Measurements from ENCODE around the gene MAGOH.
"Not testable (repeated sequence)": the region's sequence is repeated elsewhere in the genome, so short reads cannot be mapped to it uniquely, and the experiment has no call there.

Gene MAGOH

GRCh38 chr1:53206735-53207379, 31.5 kb downstream of the MAGOH start:
- in situ Hi-C loops (cut with HindIII; ENCODE audit: low sequenced_read_pairs) = no loop called here
- no peak for DNase-seq (ENCODE audit: low read depth, low spot score)
- TF ChIP-seq CTCF (IDR thresholded peaks at IDR 0.05; ENCODE audit: low read depth, low read length) = no peak
- no peak overlapping the region for H3K4me3 ChIP-seq (ENCODE audit: low read depth, low read length)

- DNase-seq (ENCODE audit: low read depth, low spot score); in situ Hi-C loops (cut with HindIII; ENCODE audit: low sequenced_read_pairs); H3K4me3 ChIP-seq (ENCODE audit: low read depth, low read length): not testable (repeated sequence)
Measured at GRCh38 chr1:53206083-53206685, 32.1 kb downstream of the MAGOH start.

DNA sequence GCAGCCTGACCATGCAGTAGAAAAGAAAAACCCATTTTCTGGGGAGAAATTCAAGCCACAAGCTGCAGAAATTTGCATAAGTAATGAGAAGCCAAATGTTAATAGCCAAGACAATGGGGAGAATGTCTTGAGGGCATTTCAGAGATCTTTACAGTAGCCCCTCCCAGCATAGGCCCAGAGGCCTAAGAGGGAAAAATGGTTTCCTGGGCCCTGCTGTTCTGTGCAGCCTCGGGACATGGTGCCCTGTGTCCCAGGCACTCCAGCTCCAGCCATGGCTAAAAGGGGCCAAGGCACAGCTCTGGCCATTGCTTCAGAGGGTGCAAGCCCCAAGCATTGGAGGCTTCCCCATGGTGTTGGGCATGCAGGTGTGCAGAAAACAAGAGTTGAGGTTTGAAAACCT, 32.8 kb downstream of the MAGOH start:
- in situ Hi-C loops (cut with HindIII; ENCODE audit: low sequenced_read_pairs); DNase-seq (ENCODE audit: low read depth, low spot score); H3K4me3 ChIP-seq (ENCODE audit: low read depth, low read length): not testable (repeated sequence)

GRCh38 chr1:53203466-53203865, 34.9 kb downstream of the MAGOH start:
- in situ Hi-C loops (cut with HindIII; ENCODE audit: low sequenced_read_pairs) = no loop called here
- no peak overlapping the region for H3K4me3 ChIP-seq (ENCODE audit: low read depth, low read length)
- TF ChIP-seq CTCF (IDR thresholded peaks at IDR 0.05; ENCODE audit: low read depth, low read length) = no peak
- no peak for DNase-seq (ENCODE audit: low read depth, low spot score)

- DNase-seq (ENCODE audit: low read depth, low spot score) = no peak
- TF ChIP-seq CTCF (IDR thresholded peaks at IDR 0.05; ENCODE audit: low read depth, low read length) = no peak
- H3K4me3 ChIP-seq (ENCODE audit: low read depth, low read length) = no peak overlapping the region
- in situ Hi-C loops (cut with HindIII; ENCODE audit: low sequenced_read_pairs) = no loop called here
Measured at GRCh38 chr1:53198241-53198651, 40.1 kb downstream of the MAGOH start.

GRCh38 chr1:53197291-53198200, 40.8 kb downstream of the MAGOH start:
- H3K4me3 ChIP-seq (ENCODE audit: low read depth, low read length) = peak overlapping the region; percentile 85
- in situ Hi-C loops (cut with HindIII; ENCODE audit: low sequenced_read_pairs) = no loop called here
- DNase-seq (ENCODE audit: low read depth, low spot score) = no peak
- no peak for TF ChIP-seq CTCF (IDR thresholded peaks at IDR 0.05; ENCODE audit: low read depth, low read length)

DNA sequence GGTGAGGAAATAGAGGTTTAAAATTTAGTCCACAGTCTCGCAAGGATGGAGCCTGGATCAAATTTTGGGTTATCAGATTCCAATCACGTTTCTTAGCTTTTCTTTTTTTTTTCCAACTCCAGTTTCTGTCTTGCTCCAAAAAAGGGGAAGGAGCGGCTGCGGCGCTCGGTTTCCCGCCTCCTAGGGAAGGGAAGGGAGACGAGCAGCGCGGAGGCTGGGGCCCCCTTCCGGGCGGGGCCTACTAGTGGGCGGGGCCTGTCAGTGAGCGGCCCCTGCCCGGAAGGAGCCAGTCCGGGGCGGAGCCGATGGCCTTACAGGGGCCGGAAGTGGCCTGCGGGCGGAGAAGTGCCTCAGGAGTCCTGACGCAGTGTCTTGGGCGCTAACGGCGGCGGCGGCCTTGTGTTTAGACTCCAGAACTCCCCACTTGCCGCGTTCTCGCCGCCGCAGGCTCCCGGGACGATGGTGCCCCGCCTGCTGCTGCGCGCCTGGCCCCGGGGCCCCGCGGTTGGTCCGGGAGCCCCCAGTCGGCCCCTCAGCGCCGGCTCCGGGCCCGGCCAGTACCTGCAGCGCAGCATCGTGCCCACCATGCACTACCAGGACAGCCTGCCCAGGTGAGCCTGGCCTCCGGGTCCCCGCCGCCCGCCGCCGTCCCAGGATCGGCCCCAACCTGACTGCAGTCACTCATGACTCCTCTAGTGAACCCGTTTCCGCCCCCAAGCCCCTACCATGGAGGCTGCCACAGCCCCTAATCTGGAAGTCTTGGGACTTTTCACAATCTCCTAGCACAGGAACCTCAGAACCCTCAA, 41.6 kb downstream of the MAGOH start, which contains the start of gene CPT2:
Gene CPT2, plus strand, starts transcription at position 340 of the 806 bp plus-strand sequence. Its CDS starts 120 bp downstream, at position 460.
- in situ Hi-C loops (cut with HindIII; ENCODE audit: low sequenced_read_pairs) = no loop called here
- DNase-seq (ENCODE audit: low read depth, low spot score) = peak; percentile 91
- peak within 1 kb of the TSS; percentile 85 for H3K4me3 ChIP-seq (ENCODE audit: low read depth, low read length)
- peak; percentile 17 for TF ChIP-seq CTCF (IDR thresholded peaks at IDR 0.05; ENCODE audit: low read depth, low read length)
